MCF 10A (cell line): Measurements from ENCODE around the gene EXOC4. TPM values are rescaled to one million over a fixed set of nuclear protein-coding genes. Genes with fewer than 3 reads are reported as not detected.

Experiments used
- BruUV-seq: library from RNA; stranded (reverse); fragments of 400-500 nt; replicated peaks from 2 replicates; lab custom pipeline; 2021; lab: Mats Ljungman, UMichigan
- CTCF ChIA-PET: fragments of 300-600 bp; sonication (Branson Sonifier 250); formaldehyde crosslinking; extraction: SDS; loops from one replicate; lab custom pipeline; 2021; ENCODE audit warnings: antibody characterized with exemption, inconsistent platforms; lab: Yijun Ruan, JAX
- POLR2A ChIA-PET: fragments of 300-600, 350-650 bp; sonication (Branson Sonifier 250); formaldehyde crosslinking; extraction: SDS; loops from one replicate; lab custom pipeline; 2020; ENCODE audit warnings: antibody characterized with exemption, inconsistent platforms; lab: Yijun Ruan, JAX
- DNase-seq: peaks from one replicate; pipeline ENCODE4 v3.0.0-alpha.2; 2018; ENCODE audit not compliant: unreplicated experiment
- H3K27ac Mint-ChIP-seq: one replicate; pipeline ENCODE4 v1.8.0; 2022; ENCODE audit warnings: mild to moderate bottlenecking, low read depth, mixed read lengths; ENCODE audit not compliant: unreplicated experiment
- H3K27me3 Mint-ChIP-seq: one replicate; pipeline ENCODE4 v1.8.0; 2022; ENCODE audit warnings: mixed read lengths; ENCODE audit not compliant: insufficient read depth, unreplicated experiment
- H3K36me3 Mint-ChIP-seq: one replicate; pipeline ENCODE4 v1.8.0; 2022; ENCODE audit warnings: mild to moderate bottlenecking, moderate library complexity, mixed read lengths; ENCODE audit not compliant: insufficient read depth, unreplicated experiment
- H3K4me1 Mint-ChIP-seq: one replicate; pipeline ENCODE4 v1.8.0; 2022; ENCODE audit warnings: mixed read lengths; ENCODE audit not compliant: insufficient read depth, unreplicated experiment
- H3K4me3 Mint-ChIP-seq: one replicate; pipeline ENCODE4 v1.8.0; 2022; ENCODE audit warnings: mild to moderate bottlenecking, moderate library complexity, mixed read lengths; ENCODE audit not compliant: unreplicated experiment
- H3K9me3 Mint-ChIP-seq: one replicate; pipeline ENCODE4 v1.8.0; 2022; ENCODE audit warnings: mixed read lengths; ENCODE audit not compliant: unreplicated experiment
- CTCF ChIP-seq: fragments of 200-600 bp; IDR thresholded peaks from one replicate; pipeline ENCODE4 v1.8.0; 2022; ENCODE audit warnings: antibody characterized with exemption, mild to moderate bottlenecking; ENCODE audit not compliant: unreplicated experiment
- intact Hi-C: fragments of 100-400 bp; cut with micrococcal nuclease; formaldehyde crosslinking; loops from 2 replicates; pipeline ENCODE4 v1.14.1; 2022
- total RNA-seq: library from RNA; stranded (reverse); gene quantifications from 2 replicates; pipeline ENCODE4 v1.2.3, GENCODE V29; 2022

Gene EXOC4
- total RNA-seq, 1 experiment from 2014 or later, result 105 TPM

- BruUV-seq, result no TSS peak
- TF ChIP-seq CTCF, result no peak
- DNase-seq, result no peak
- Mint-ChIP-seq H3K27me3 (no peaks in the 10 kb centered on the region), H3K36me3 (peaks cover 19% of the 10 kb centered on the region), H3K27ac (no peak overlapping the region), H3K4me1 (peaks cover 20% of the 10 kb centered on the region), H3K9me3 (peaks cover 25% of the 10 kb centered on the region), H3K4me3 (no peak overlapping the region)
- ChIA-PET CTCF (no interaction called here), POLR2A (interaction anchor here (0.9 kb wide), 1 partner anchor 10 kb away, joined by 3 read pairs; no protein-coding TSS in a partner anchor)
- intact Hi-C loops, result loop anchor here (10.0 kb wide), 1 partner anchor 392 kb away; no protein-coding TSS in a partner anchor
Observed at GRCh38 chr7:133352430-133352829, 99.6 kb downstream of the EXOC4 start.

GRCh38 chr7:133353775-133354174 lies 100.9 kb downstream of the EXOC4 start:
- peaks cover 25% of the 10 kb centered on the region for H3K9me3 Mint-ChIP-seq
- intact Hi-C loops, result loop anchor here (10.0 kb wide), 1 partner anchor 391 kb away; no protein-coding TSS in a partner anchor
- DNase-seq, result no peak
- no TSS peak for BruUV-seq
- peaks cover 25% of the 10 kb centered on the region for H3K4me1 Mint-ChIP-seq
- ChIA-PET CTCF (interaction anchor here (1.1 kb wide), 1 partner anchor 10 kb away, joined by 3 read pairs; no protein-coding TSS in a partner anchor), POLR2A (interaction anchor here (0.7 kb wide), 1 partner anchor 22 kb away, joined by 3 read pairs; no protein-coding TSS in a partner anchor)
- H3K4me3 Mint-ChIP-seq, result no peak overlapping the region
- peaks cover 31% of the 10 kb centered on the region for H3K36me3 Mint-ChIP-seq
- peak overlapping the region; percentile 69 for H3K27ac Mint-ChIP-seq
- no peak for TF ChIP-seq CTCF
- no peaks in the 10 kb centered on the region for H3K27me3 Mint-ChIP-seq

- Mint-ChIP-seq H3K36me3 (peaks cover 27% of the 10 kb centered on the region), H3K4me1 (peaks cover 25% of the 10 kb centered on the region), H3K27me3 (no peaks in the 10 kb centered on the region), H3K4me3 (no peak overlapping the region), H3K9me3 (peaks cover 25% of the 10 kb centered on the region), H3K27ac (peak overlapping the region; percentile 69)
- peak; percentile 38 for DNase-seq
- TF ChIP-seq CTCF, result no peak
- ChIA-PET POLR2A (no interaction called here), CTCF (no interaction called here)
- no TSS peak for BruUV-seq
- intact Hi-C loops, result loop anchor here (10.0 kb wide), 1 partner anchor 390 kb away; no protein-coding TSS in a partner anchor
Observed at GRCh38 chr7:133354546-133355324, 101.9 kb downstream of the EXOC4 start.

GRCh38 chr7:133355325-133355708 lies 102.4 kb downstream of the EXOC4 start:
- Mint-ChIP-seq H3K4me3 (no peak overlapping the region), H3K9me3 (peaks cover 30% of the 10 kb centered on the region), H3K27ac (no peak overlapping the region), H3K27me3 (no peaks in the 10 kb centered on the region), H3K36me3 (peaks cover 24% of the 10 kb centered on the region), H3K4me1 (peaks cover 25% of the 10 kb centered on the region)
- ChIA-PET CTCF (no interaction called here), POLR2A (no interaction called here)
- TF ChIP-seq CTCF, result no peak
- intact Hi-C loops, result loop anchor here (10.0 kb wide), 1 partner anchor 389 kb away; no protein-coding TSS in a partner anchor
- no TSS peak for BruUV-seq
- peak; percentile 67 for DNase-seq
